Measurements from ENCODE around the gene TSGA10.
"Not testable (repeated sequence)": the region's sequence is repeated elsewhere in the genome, so short reads cannot be mapped to it uniquely, and the experiment has no call there.

The TSGA10 gene

GRCh38 chr2:99085421-99085820, 69.3 kb downstream of the TSGA10 start:
- Histone ChIP-seq H3K27me3 (ENCODE audit: insufficient read depth, low read length) (peaks cover 15% of the 10 kb centered on the region), H3K4me3 (ENCODE audit: low read length) (no peak overlapping the region), H3K36me3 (ENCODE audit: insufficient read depth, low read length) (no peaks in the 10 kb centered on the region), H3K9me3 (ENCODE audit: low read length) (no peaks in the 10 kb centered on the region), H2AFZ (ENCODE audit: low read depth, low read length) (no peak overlapping the region), H3K4me1 (ENCODE audit: insufficient read depth, low read length) (no peaks in the 10 kb centered on the region)

- H3K4me1 ChIP-seq (ENCODE audit: insufficient read depth, low read length) = no peaks in the 10 kb centered on the region
- no peak overlapping the region for H2AFZ ChIP-seq (ENCODE audit: low read depth, low read length)
- H3K9me3 ChIP-seq (ENCODE audit: low read length) = no peaks in the 10 kb centered on the region
- no peak overlapping the region for H3K4me3 ChIP-seq (ENCODE audit: low read length)
- no peaks in the 10 kb centered on the region for H3K36me3 ChIP-seq (ENCODE audit: insufficient read depth, low read length)
- peaks cover 15% of the 10 kb centered on the region for H3K27me3 ChIP-seq (ENCODE audit: insufficient read depth, low read length)
Measured at GRCh38 chr2:99084256-99084655, 70.5 kb downstream of the TSGA10 start.

- H3K27me3 ChIP-seq (ENCODE audit: insufficient read depth, low read length) = peaks cover 15% of the 10 kb centered on the region
- no peaks in the 10 kb centered on the region for H3K4me1 ChIP-seq (ENCODE audit: insufficient read depth, low read length)
- no peaks in the 10 kb centered on the region for H3K36me3 ChIP-seq (ENCODE audit: insufficient read depth, low read length)
- H2AFZ ChIP-seq (ENCODE audit: low read depth, low read length) = no peak overlapping the region
- H3K4me3 ChIP-seq (ENCODE audit: low read length) = no peak overlapping the region
- H3K9me3 ChIP-seq (ENCODE audit: low read length) = no peaks in the 10 kb centered on the region
Measured at GRCh38 chr2:99081891-99082290, 72.9 kb downstream of the TSGA10 start.

- Histone ChIP-seq H3K27me3 (ENCODE audit: insufficient read depth, low read length) (peaks cover 15% of the 10 kb centered on the region), H3K4me1 (ENCODE audit: insufficient read depth, low read length) (no peaks in the 10 kb centered on the region), H3K9me3 (ENCODE audit: low read length) (no peaks in the 10 kb centered on the region), H3K4me3 (ENCODE audit: low read length) (no peak overlapping the region), H3K36me3 (ENCODE audit: insufficient read depth, low read length) (no peaks in the 10 kb centered on the region), H2AFZ (ENCODE audit: low read depth, low read length) (no peak overlapping the region)
Measured at GRCh38 chr2:99079226-99079625, 75.5 kb downstream of the TSGA10 start.

- no peaks in the 10 kb centered on the region for H3K4me1 ChIP-seq (ENCODE audit: insufficient read depth, low read length)
- peaks cover 6% of the 10 kb centered on the region for H3K27me3 ChIP-seq (ENCODE audit: insufficient read depth, low read length)
- H3K9me3 ChIP-seq (ENCODE audit: low read length) = no peaks in the 10 kb centered on the region
- H3K36me3 ChIP-seq (ENCODE audit: insufficient read depth, low read length) = no peaks in the 10 kb centered on the region
- no peak overlapping the region for H2AFZ ChIP-seq (ENCODE audit: low read depth, low read length)
- H3K4me3 ChIP-seq (ENCODE audit: low read length) = no peak overlapping the region
Measured at GRCh38 chr2:99072551-99072950, 82.2 kb downstream of the TSGA10 start.

- Histone ChIP-seq H3K27me3 (ENCODE audit: insufficient read depth, low read length) (peaks cover 6% of the 10 kb centered on the region), H2AFZ (ENCODE audit: low read depth, low read length) (no peak overlapping the region), H3K36me3 (ENCODE audit: insufficient read depth, low read length) (no peaks in the 10 kb centered on the region), H3K4me1 (ENCODE audit: insufficient read depth, low read length) (peaks cover 4% of the 10 kb centered on the region), H3K9me3 (ENCODE audit: low read length) (no peaks in the 10 kb centered on the region), H3K4me3 (ENCODE audit: low read length) (no peak overlapping the region)
Measured at GRCh38 chr2:99067871-99068625, 86.7 kb downstream of the TSGA10 start.

GRCh38 chr2:99066075-99066958, 88.4 kb downstream of the TSGA10 start:
- Histone ChIP-seq H3K9me3 (ENCODE audit: low read length) (no peaks in the 10 kb centered on the region), H3K4me1 (ENCODE audit: insufficient read depth, low read length) (peaks cover 4% of the 10 kb centered on the region), H3K4me3 (ENCODE audit: low read length) (no peak overlapping the region), H3K27me3 (ENCODE audit: insufficient read depth, low read length) (no peaks in the 10 kb centered on the region), H2AFZ (ENCODE audit: low read depth, low read length) (no peak overlapping the region), H3K36me3 (ENCODE audit: insufficient read depth, low read length) (no peaks in the 10 kb centered on the region)

- not testable (repeated sequence) for H3K27me3 ChIP-seq (ENCODE audit: insufficient read depth, low read length)
Measured at GRCh38 chr2:99049187-99049586, 105.6 kb downstream of the TSGA10 start.

GRCh38 chr2:99040736-99041300, 113.9 kb downstream of the TSGA10 start:
- not testable (repeated sequence) for H3K9me3 ChIP-seq (ENCODE audit: low read length); H3K27me3 ChIP-seq (ENCODE audit: insufficient read depth, low read length); H3K4me1 ChIP-seq (ENCODE audit: insufficient read depth, low read length); H2AFZ ChIP-seq (ENCODE audit: low read depth, low read length); H3K36me3 ChIP-seq (ENCODE audit: insufficient read depth, low read length); H3K4me3 ChIP-seq (ENCODE audit: low read length)

More at GRCh38 chr2:99049187-99049586, 105.6 kb downstream of the TSGA10 start:
- H3K36me3 ChIP-seq (ENCODE audit: insufficient read depth, low read length); H2AFZ ChIP-seq (ENCODE audit: low read depth, low read length); H3K4me3 ChIP-seq (ENCODE audit: low read length); H3K4me1 ChIP-seq (ENCODE audit: insufficient read depth, low read length); H3K9me3 ChIP-seq (ENCODE audit: low read length): not testable (repeated sequence)

GRCh38 chr2:99035920-99036319, 118.8 kb downstream of the TSGA10 start:
- no peaks in the 10 kb centered on the region for H3K36me3 ChIP-seq (ENCODE audit: insufficient read depth, low read length)

GRCh38 chr2:99032786-99033185, 122.0 kb downstream of the TSGA10 start:
- Histone ChIP-seq H3K9me3 (ENCODE audit: low read length) (no peaks in the 10 kb centered on the region), H2AFZ (ENCODE audit: low read depth, low read length) (no peak overlapping the region), H3K27me3 (ENCODE audit: insufficient read depth, low read length) (no peaks in the 10 kb centered on the region), H3K4me1 (ENCODE audit: insufficient read depth, low read length) (no peaks in the 10 kb centered on the region), H3K4me3 (ENCODE audit: low read length) (no peak overlapping the region), H3K36me3 (ENCODE audit: insufficient read depth, low read length) (no peaks in the 10 kb centered on the region)

More at GRCh38 chr2:99035920-99036319, 118.8 kb downstream of the TSGA10 start:
- Histone ChIP-seq H3K4me3 (ENCODE audit: low read length) (no peak overlapping the region), H3K27me3 (ENCODE audit: insufficient read depth, low read length) (no peaks in the 10 kb centered on the region), H3K9me3 (ENCODE audit: low read length) (no peaks in the 10 kb centered on the region), H2AFZ (ENCODE audit: low read depth, low read length) (no peak overlapping the region), H3K4me1 (ENCODE audit: insufficient read depth, low read length) (no peaks in the 10 kb centered on the region)

- H3K9me3 ChIP-seq (ENCODE audit: low read length) = no peaks in the 10 kb centered on the region
- H2AFZ ChIP-seq (ENCODE audit: low read depth, low read length) = no peak overlapping the region
- no peaks in the 10 kb centered on the region for H3K4me1 ChIP-seq (ENCODE audit: insufficient read depth, low read length)
- H3K36me3 ChIP-seq (ENCODE audit: insufficient read depth, low read length) = no peaks in the 10 kb centered on the region
- H3K4me3 ChIP-seq (ENCODE audit: low read length) = no peak overlapping the region
- no peaks in the 10 kb centered on the region for H3K27me3 ChIP-seq (ENCODE audit: insufficient read depth, low read length)
Measured at GRCh38 chr2:99032001-99032400, 122.7 kb downstream of the TSGA10 start.

- Histone ChIP-seq H3K27me3 (ENCODE audit: insufficient read depth, low read length) (no peaks in the 10 kb centered on the region), H2AFZ (ENCODE audit: low read depth, low read length) (no peak overlapping the region), H3K4me3 (ENCODE audit: low read length) (no peak overlapping the region), H3K4me1 (ENCODE audit: insufficient read depth, low read length) (no peaks in the 10 kb centered on the region), H3K36me3 (ENCODE audit: insufficient read depth, low read length) (no peaks in the 10 kb centered on the region), H3K9me3 (ENCODE audit: low read length) (no peaks in the 10 kb centered on the region)
Measured at GRCh38 chr2:99031481-99031880, 123.3 kb downstream of the TSGA10 start.
